Stimulated activated CD4-positive, alpha-beta T cell treated with anti-CD3 and anti-CD28 coated beads, Interleukin-15, amount 100 ng/mL, for 1 hour (primary cell): Measurements from ENCODE around the gene MEGF11.

Source experiments
- DNase-seq, 2 donors: peaks; one replicate each; pipeline ENCODE4 v3.0.0-alpha.2; 2020; ENCODE audit warnings: low read depth in 1 of 2, low spot score in 1 of 2

MEGF11 gene

DNA sequence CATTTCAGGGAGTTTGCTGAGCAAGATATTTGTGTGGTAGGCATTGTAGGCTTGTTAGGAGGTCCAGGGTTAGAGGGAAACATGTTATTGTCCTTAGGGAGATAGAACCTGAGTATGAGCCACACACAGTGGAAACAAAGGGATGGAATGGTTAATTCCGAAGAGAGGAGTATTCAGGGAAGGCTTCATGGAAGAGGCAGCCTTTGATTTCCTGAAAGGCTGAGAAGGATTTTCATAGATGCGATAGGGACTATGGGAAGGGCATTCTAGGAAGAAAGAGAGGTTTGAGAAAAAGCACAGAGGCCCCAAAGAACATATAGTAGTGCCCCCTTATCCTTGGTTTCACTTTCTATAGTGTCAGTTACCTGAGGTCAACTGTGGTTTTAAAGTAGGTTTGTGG, 302.5 kb downstream of the MEGF11 start:
- DNase-seq = no peak

DNA sequence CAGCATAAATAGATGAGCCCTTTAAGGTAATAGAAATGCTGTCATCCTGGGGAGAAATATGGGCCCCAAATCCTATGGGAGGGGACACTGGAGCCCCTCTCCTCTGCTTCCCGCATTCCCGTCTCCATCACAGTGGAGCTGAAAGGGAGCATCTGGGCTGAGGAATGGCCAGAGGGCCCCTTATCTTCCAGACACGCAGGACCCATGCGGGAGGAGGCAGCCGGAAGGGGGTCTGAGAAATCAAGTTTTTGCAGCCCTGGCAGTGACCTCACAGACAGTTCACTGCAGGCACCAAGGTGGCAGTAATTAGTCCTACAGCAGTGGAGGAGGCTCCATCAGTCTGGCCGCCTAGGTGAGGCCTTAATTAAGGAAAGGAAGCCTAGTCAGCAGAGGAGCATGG, 304.1 kb downstream of the MEGF11 start:
- no peak for DNase-seq

DNA sequence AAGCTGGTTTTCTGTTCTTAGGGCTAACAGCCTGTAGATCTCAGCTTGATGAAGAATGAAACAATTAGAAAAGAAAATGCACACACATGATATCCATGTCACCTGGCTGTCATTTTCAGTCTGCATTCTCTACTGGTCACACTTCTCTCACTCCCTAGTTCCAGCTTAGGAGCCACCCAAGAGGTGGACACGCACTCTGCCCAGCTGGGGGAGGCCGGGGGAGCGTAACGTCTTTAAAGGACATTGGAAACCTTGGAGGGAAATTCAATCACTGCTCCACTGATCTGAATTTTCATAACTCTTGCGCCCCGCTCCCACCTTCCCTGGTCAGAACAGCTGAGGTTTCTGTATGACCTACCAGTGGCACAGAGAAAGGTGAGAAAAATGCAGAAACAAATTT, 304.5 kb downstream of the MEGF11 start:
- DNase-seq = no peak

DNA sequence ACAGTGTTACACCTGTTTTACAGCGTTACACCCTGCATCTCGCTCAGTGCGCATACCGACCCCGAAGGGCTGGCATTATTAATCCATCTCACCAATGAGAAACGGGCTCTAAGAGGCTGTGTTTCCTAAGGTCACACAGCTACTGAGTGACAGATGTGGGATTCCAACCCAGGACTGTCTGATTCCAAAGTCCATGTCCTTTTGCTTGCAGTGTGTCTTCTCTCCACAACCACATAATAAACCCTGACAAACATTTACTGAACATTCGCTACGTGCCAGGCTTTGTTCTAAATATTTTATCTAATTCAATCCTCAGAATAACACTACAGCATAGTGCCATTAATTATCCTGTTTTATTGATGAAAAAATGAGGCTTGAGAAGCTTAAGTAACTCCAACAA, 305.2 kb downstream of the MEGF11 start:
- DNase-seq = no peak

DNA sequence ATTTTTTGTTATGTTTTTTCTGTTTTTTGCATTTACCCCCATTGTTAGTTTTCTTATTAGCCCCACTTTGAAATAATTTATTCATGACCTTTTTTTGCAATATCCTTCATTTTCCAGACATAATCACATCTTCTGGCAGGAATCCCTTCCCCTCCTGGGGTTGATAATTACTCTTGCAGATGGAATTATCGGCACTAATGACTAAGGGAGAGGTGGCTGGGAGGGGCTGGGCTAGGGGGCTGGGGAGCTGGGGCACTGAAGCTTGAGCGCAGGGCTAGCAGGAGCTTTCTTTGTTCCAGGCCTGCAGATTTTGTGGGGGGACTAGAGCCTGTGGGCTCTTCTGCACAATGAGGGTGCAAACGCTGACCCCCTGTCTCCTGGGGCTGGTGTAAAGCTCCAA, 306.5 kb downstream of the MEGF11 start:
- DNase-seq = no peak

DNA sequence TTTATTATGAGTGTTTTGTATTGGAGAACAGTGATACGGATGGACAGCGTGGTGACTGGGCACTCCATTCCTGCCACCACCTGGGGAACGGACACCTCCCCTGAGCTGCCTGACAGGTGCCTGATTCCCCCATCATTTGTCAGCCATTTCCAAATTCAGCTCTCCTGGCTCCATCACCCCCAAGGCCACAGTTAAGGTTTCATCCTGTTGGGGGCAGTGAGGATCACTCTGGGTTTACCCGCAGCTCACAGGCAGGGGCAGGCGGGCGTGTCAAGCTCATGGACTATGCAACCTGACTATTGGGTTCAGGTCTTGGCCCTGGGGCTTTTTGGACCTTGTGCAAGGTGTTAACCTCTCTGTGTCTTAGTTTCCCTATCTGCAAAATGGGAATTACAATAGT, 307.9 kb downstream of the MEGF11 start:
- DNase-seq = no peak

DNA sequence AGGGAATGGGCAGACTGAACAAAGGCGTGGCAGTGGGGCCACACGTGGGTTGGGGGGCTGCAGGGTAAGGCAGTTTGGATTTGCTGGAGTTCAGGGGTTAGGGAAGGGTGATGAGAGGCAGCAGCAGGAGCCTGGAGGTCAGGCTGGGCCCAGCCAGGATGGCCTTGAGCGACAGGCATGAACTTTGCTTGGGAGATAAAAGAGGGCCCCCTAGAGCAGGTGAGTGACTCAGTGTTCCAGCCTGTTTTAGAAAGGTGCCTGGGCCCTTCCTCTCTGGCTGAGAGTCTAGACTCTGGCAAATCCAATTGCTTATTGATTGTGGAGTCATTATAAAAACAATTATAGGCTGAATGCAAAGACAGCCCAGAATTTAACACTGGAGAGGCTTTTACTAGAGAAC, 309.1 kb downstream of the MEGF11 start:
- DNase-seq = no peak

DNA sequence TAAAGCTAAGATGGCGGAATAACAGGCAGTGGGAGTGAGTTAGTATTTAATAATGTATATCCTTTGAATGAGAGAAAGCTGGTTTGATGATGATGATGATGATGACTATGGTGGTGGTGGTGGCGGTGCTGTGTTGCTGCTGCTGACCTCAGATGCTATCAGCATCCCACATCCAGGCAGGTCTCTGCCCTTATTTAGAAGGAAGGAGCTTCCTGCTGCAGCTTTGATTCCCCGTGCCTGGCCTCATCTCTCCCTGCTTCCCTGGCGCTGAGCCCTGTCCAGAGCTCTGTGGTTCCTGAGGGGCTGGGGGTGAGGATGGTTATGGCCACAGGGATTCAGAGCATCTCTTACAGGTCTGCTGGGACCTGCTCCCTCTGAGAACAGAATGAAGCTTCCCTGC, 311.1 kb downstream of the MEGF11 start:
- no peak for DNase-seq

DNA sequence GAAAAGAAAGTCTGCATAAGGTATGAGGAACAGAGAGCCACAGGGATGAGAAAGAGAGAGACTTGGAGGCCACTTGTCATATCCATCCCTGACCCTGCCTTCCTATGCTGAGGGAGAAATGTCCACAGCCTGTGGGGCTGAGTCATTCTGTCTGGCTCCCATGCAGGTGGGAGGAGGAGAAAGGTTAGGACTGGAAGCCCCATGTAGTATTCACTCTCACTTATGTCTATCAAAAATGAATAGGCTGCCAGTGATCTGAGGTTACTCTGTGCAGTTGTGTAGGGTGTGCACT, 313.0 kb downstream of the MEGF11 start:
- no peak for DNase-seq

DNA sequence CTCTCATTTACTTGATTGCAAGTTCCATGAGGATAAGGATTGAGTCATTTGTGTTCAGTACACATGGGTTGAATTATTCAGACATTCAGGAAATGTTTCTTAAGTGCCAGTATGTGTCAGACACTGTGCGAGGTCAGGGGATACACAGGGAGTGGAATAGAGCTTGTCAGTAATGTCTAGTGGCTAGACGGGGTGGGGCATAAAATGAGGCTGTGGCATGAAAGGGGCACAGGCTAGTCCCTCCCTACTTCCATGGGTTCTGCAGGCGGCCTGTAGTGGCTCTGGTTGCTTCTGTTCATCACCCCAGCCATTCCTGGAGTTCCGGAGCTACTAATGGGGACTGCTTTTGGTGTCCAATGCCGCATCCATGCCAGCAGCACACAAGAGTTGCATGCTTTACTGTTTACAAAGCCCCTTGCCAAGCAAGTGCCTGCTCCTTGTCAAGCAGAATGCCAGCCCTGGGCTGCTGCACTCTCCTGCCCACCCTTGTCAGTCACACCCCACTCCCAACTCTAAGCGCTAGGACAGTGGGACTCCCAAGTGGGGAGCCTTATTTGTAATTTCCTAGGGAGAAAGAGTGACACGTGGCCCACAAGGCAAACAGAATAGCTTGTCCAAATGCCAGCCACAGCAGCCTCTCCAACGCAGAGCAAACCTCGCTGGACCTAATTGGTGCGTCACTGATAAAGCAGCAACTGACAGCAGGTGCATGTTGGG, 313.5 kb downstream of the MEGF11 start:
- DNase-seq = no peak

DNA sequence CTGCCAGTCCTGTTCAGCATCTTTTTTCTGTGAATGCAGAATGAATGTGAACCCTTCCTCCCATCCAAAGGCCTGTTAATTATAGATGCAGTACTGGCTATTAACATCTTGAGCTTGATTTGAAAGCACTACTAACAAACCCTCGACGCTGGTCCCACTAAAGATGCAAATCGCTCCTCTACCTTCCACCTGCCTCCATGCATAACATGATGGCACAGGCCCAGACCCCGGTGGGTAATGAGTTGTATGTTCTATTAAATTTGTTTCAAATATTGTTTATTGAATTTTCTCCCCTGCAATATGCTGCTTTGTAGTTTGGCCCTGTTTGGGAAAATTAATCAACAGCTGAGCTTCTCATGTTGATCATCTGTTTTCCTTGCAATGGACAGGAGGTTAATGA, 314.9 kb downstream of the MEGF11 start:
- no peak for DNase-seq

DNA sequence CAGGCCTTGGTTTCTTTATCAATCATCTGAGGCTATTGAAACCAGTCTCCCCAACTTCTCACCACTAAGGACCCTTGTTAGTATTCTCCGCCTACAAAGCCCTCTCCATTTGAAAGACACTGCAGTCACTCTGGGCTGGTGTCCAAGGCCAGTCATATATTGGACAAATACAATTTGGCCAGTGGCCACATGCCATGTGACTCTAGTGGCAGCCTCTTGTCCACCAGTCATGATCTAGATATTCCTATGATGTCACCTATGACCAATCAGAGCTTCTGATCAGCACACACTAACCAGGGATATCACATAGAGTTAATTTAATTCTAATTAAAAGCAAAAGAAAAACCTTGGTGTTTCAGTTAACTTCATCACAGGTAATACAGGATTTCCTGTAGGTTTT, 316.1 kb downstream of the MEGF11 start:
- no peak for DNase-seq

DNA sequence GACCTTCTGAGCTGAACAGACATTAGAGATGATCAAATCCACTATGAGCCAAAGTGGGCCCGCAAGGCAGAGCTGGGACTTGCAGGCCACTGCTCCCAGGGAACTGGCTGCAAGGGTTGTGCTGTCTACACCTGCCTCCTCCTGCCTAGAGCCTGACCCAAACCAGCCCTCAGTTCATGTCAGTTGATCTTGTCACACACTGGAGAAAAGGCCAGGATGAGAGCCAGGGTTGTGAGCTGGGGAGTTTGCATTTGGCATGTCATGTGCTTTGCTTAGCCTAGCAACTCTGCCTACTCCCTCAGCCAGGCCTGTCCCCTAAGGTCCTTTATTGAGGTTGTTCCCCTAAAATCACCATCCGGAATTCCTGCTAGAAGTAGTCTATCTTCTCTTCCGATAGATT, 316.5 kb downstream of the MEGF11 start:
- no peak for DNase-seq

DNA sequence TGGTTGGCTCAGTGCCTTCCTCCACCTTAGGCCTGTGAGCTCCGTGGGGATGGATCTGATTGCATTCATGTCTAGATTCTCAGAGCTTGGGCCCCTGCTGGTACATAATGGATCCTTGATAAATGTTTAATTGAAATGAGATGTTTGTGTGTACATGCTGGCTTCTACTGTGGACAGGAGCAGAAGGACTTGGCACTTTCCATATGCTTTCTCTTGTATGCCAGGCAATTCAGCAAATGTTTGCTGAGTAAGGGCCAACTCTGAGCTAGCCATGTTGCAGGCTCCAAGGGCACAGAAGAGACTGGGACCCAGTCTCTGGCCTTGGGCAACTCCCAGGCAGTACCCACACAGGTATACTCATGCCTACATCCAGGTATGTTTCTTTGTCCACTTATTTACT, 317.3 kb downstream of the MEGF11 start:
- no peak for DNase-seq

DNA sequence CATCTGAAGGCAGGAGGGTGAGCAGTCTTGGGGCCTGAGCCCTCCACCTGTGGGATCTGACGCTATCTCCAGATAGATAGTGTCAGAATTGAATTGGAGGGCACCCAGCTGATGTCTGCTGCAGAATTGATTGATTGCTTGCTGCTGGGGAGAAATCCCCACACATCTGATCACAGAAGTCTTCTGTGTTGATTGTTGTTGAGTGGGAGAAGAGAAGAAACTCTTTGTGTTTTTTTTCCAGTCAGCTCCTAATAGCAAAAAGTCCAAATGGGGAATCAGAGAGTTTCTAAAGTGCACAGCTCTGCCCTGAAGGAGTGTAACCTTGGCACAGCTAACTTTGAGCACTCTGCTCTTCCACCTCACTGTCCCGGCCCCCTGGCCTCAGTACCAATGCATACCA, 318.2 kb downstream of the MEGF11 start:
- no peak for DNase-seq

DNA sequence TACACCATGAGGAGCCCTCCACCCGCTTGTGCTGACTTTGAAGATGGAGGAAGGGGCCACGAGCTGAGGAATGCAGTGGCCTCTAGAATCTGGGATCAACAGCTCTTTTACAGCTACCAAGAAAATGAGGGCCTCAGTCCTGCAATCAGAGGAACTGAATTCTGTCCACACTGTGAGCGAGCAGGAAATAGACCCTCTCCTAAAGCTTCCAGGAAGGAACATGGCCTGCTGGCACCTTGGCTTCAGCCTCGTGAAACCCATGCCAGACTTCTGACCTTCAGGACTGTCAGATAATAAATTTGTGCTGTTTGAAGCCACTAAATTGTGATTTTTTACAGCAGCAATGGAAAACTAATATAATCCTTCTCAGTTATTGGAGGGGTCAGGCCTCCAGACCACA, 322.3 kb downstream of the MEGF11 start:
- no peak for DNase-seq

DNA sequence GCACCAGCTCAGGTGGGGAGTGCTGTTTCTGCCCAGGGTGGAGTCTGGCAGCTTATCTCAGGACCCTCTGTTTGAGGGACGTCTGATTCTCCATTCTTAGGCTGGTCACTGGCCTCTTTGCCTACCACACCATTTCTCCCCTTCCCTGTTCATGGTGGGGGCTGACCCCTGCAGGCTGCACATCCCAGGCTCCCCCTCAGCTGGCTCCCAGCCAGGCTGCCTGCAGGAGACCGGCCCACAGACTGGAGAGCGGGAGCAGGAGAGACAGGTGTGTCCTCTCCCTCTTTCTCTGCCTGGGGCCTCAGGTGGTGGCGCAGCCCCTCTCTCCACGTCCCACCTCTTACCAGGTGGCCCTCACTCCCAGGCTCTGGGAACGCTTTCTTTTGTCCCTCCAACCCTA, 323.4 kb downstream of the MEGF11 start:
- DNase-seq = no peak

DNA sequence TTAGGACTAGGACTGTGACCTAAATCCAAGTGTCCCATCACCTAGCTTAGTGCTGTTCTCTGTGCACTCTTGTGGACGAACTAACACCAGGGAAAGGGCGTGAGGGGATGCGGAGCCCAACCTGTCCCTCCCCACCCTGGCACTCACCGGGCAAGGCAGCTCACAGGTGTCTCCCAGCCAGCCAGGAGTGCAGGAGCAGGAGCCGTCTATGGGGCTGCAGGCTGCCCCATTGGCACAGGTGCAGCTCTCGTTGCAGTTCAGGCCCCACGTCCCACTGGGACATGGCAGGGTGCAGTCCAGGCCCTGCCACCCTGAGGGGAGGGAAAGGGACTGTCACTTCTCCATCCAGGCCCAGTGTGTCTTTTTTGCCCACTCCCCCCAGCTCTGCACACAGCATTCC, 324.0 kb downstream of the MEGF11 start:
- no peak for DNase-seq

DNA sequence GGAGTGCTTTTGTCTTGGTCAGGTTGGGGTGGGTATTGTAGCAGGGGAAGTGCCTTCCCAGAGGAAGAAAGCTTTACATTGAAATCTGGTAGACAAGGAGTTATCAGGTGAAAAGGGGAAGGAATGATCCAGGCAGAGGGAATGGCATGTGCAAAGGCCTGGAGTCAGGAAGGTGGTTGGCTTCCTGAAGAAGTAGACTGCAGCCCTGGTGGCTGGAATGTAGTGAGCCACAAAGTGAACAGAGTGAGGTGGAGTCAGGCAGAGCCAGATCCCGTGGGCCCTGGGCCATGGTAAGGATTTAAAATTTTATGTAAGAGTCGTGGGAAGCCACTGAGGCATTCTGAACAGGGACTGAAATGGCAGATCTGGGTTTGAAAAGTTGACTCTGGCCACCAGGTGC, 326.0 kb downstream of the MEGF11 start:
- no peak for DNase-seq

DNA sequence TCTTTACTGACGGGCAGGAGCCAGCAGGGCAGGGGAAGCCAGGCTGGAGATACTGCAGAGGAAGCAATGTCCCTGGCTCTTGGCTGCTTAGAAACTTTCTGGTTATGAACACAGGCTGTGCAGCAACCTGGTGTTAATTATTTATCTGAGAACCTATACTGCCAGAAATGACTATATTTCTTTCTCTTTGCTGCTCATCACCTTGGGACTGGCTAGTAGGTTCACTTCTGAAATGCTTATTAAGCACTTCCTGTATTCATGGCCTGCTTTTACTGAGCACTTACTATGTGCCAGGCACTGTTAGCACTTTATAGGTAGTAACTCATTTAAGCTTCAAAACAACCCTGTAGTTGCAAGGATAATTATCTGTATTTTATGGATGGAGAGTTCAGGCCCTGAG, 326.7 kb downstream of the MEGF11 start:
- DNase-seq = no peak

DNA sequence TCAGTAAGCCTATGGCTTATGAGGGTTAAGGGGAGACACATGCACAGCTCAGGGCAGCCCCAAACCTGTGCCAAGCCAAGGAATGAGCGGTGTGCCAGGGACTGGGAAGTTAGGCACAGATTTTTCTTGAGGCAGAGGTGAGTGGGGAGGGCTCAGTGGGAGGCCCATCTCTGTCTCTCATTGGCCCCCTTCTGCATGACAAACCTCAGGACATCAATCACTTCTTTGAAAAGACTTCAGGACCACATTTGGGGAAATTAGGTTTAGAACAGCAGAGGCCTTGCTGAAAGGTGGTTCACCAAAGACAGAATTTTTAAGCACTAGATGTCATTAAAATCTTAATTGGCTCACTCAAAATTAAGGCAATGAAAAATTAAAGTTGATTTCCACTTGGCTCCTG, 327.1 kb downstream of the MEGF11 start:
- DNase-seq = no peak

DNA sequence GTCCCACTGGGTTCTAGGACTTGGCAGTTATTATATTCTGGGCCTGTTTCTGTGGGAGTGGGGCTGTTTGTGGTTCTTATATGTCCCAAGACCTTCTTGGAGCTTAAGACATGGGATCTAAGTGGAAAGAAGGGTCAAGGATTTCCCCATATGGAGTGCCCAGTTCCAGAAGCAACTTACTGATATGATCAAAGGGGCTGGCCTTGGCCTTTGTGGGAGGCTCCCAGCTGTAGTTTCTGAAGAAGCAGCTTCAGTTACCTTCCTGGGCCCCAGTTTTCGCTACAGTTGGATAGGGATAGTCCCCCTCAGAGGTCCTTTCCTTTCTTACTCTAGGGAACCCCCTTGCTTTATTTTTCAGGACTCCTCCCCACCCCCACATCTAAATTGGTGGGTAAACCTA, 328.2 kb downstream of the MEGF11 start:
- DNase-seq = no peak

DNA sequence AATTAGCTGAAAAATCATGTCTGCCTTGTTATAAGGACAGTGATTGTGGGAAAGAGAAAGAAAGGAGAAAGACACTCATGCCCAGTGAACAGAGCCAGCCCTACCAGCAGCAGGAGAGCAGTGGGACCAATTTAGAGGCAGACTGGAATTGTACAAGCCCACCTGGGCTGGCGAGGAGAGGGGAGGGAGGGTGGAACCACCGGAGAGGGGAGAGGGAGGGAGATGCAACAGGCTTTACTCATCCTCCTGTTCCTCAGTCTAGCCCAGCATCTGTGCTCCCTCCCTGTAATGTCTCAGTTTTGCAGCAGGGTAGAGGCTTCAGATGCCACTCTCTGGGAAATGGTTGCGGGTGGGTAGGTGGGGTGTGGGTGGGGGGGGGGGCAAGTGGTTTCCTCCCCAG, 329.5 kb downstream of the MEGF11 start:
- DNase-seq = no peak

DNA sequence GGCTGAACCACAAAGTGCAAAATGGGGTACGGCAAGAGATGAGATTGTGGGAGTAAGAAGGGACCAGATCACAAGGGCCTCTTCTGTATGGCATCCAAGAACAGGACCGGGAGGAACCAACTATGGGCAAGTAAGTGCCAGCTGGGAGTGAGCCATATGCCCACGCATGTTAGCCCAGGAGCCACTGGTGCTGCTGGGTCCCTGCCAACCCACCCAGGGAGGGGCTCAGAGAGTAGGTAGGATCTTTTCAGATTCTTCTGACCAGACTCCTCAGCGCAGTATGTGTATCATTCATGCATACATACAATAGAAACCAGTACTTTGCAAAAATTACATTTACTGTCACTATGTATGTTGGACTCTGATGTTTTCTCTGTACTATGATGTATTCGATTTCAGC, 330.3 kb downstream of the MEGF11 start:
- no peak for DNase-seq
